ENCODE data around the gene FAM32A.

FAM32A gene

GRCh38 chr19:16234552-16235445 lies 49.6 kb downstream of the FAM32A start:
- no peak for FAIRE-seq
- TF ChIP-seq POU2F2 (IDR thresholded peaks at IDR 0.05; ENCODE audit: low read depth, low read length) (no peak), POLR2A (IDR thresholded peaks at IDR 0.05; ENCODE audit: low read depth, low read length) (no peak), PAX5 (IDR thresholded peaks at IDR 0.05; ENCODE audit: insufficient read depth, low read length, severe bottlenecking) (no peak), SPI1 (IDR thresholded peaks at IDR 0.05; ENCODE audit: low read depth, low read length) (no peak), TAF1 (IDR thresholded peaks at IDR 0.05; ENCODE audit: low read depth, low read length) (no peak), POLR2AphosphoS5 (IDR thresholded peaks at IDR 0.05; ENCODE audit: low read depth, low read length) (no peak)
- DNase-seq (ENCODE audit: insufficient read length, low spot score), result no peak

GRCh38 chr19:16235811-16236652 lies 50.8 kb downstream of the FAM32A start:
- FAIRE-seq (no peak), DNase-seq (ENCODE audit: insufficient read length, low spot score) (no peak)
- TF ChIP-seq POLR2A (IDR thresholded peaks at IDR 0.05; ENCODE audit: low read depth, low read length) (0 out of 2 replicates have a peak, but pooled peaks have one; percentile 19), POU2F2 (IDR thresholded peaks at IDR 0.05; ENCODE audit: low read depth, low read length) (no peak), TAF1 (IDR thresholded peaks at IDR 0.05; ENCODE audit: low read depth, low read length) (no peak), SPI1 (IDR thresholded peaks at IDR 0.05; ENCODE audit: low read depth, low read length) (no peak)
